HG03097 (cell line): ENCODE data around the gene CRYBG3.
"Not testable (repeated sequence)": the region's sequence is repeated elsewhere in the genome, so short reads cannot be mapped to it uniquely, and the experiment has no call there.

Experiments
- ATAC-seq: cut with Tn5 transposase; IDR thresholded peaks from one replicate; pipeline ENCODE4 v1.9.1; 2021; ENCODE audit not compliant: unreplicated experiment, low FRiP score

Gene CRYBG3

GRCh38 chr3:97895216-97895615 lies 73.4 kb downstream of the CRYBG3 start:
- ATAC-seq: no peak

DNA sequence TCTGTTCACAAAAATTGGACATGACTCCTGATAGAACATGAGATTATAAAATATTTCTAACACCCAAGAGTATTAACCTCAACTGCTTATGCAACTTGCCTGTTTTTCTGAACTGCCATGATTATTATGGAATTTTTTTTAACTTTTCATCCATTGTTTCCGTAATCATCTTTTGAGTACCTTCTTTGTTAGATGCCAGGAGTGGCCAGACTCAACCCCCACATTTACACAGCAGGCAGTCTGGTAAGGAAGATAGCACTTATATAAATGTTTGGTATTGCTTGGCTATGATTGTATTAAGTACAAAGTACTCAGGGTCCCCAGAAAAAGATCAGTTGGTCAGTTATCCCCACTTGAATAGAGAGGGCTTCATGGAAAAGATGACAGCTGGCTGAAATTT lies 74.3 kb downstream of the CRYBG3 start:
- ATAC-seq: no peak

DNA sequence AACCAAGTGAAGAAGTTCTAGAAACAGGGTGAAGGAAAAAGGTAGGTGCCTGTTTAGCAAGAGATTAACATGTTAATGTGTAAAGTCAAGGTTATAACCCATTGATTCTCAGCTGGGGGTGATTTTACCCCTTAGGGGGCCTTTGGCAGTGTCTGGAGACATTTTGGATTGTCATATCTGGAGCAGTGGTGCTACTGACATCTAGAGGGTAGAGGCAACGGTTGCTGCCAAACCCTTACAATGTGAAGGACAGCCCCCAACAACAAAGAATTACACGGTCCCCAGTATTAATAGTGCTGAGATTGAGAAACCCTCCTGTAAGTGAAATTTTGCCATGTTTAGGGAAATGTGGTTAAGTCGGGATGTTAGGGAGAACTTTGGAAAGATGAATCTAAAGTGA lies 74.7 kb downstream of the CRYBG3 start:
- no peak for ATAC-seq

- no peak for ATAC-seq
Observed at GRCh38 chr3:97899331-97899730, 77.5 kb downstream of the CRYBG3 start.

DNA sequence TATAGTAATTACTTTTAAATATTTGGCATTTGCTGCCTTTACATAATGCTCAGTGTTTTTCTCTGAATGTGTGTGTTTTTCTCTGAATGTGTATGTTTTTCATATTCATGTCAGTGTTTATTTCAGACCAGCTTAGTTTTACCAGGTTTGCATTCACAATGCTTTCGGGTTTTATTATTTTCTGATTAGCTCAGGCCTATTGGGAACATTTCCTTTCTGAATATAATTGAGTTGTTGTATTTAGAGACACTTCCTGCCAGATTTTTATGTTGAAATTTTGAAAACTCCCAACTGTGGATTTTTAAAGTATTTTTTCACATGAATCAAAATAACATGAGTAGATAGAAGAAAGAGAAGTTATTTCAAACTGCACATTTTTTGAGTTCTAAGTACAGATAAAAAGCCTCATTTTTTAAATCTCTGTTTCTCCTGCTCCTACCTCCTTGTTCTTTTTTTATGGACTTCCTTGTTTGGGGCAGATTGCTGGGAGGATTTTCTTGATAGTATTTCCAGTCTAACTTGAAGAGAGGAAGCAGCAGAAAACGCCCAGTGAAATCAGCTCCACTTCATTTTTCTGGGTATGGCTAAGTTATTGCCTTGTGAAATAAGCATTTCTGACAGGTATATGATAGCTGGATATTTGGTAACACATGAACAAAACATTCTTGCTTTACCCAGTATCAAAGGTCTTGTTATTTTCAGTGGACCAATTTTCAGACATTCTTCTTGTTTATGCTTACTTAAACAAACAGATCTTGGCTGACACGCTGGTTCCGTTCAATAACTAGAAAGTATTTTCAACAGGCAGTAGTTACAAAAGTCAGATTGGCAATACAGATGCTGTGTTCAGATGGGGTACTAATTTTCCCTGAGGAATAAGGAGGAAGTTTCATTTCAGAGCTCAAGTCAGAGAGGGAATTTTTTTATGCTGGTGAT lies 79.8 kb downstream of the CRYBG3 start:
- no peak for ATAC-seq

DNA sequence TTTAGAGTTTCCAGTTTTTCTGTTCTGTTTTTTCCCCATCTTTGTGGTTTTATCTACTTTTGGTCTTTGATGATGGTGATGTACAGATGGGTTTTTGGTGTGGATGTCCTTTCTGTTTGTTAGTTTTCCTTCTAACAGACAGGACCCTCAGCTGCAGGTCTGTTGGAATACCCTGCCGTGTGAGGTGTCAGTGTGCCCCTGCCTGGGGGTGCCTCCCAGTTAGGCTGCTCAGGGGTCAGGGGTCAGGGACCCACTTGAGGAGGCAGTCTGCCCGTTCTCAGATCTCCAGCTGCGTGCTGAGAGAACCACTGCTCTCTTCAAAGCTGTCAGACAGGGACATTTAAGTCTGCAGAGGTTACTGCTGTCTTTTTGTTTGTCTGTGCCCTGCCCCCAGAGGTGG lies 88.0 kb downstream of the CRYBG3 start:
- not testable (repeated sequence) for ATAC-seq

- not testable (repeated sequence) for ATAC-seq
Observed at GRCh38 chr3:97910236-97910831, 88.5 kb downstream of the CRYBG3 start.

GRCh38 chr3:97910931-97911351 lies 89.1 kb downstream of the CRYBG3 start:
- no peak for ATAC-seq

GRCh38 chr3:97911459-97911858 lies 89.6 kb downstream of the CRYBG3 start:
- no peak for ATAC-seq

DNA sequence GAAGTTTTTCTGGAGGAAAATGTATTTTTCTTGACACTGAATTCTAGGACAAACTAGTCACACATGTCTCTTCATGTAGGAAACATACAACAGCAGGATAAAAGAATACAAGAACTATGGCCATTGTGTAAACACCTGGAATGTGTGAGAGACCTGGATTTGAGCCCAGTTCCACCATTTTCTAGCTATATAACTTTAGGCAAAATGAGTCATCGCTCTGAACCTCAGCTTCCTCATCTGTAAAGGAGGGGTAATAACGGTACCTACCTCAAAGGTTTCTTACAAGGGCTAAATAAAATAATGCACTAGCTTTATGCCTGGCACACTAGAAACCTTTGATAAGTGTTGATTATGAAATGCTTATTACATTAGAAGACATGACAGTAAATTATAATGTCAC lies 92.6 kb downstream of the CRYBG3 start:
- ATAC-seq: no peak

- no peak for ATAC-seq
Observed at GRCh38 chr3:97916576-97916975, 94.8 kb downstream of the CRYBG3 start.

DNA sequence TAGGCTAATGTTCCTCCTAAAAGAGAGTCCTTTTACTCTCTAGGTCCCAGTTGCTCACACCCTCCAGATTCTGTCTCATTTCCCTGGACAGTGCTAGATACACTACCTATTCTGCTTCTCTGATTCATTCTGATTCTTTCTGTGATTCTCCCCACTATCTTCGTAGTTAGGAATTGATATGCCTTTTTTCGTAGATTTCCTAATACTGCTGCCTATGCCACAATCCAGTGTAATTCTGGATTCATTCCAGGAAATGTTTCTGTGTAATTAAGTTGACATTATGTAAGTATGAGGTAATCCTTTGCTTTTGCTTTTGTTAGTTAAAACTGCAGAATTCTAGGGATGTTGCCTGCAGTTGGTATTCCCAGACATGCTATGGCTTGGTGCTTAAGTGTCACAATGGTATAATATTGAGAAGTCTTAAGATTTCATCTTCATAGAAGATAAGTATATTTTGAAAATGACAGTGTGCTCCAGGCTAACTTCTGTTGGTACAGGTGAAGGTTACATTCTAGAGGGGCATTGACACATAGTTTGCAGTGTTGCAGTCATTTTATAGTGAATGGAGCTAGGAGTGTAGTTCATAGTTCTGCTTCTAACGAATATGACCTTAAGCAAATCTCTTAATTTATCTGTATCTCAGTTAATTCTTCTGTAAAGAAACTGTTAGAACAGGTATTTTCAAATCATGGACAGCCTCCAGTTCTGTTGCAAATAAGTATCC lies 96.2 kb downstream of the CRYBG3 start:
- ATAC-seq: no peak

- no peak for ATAC-seq
Observed at GRCh38 chr3:97927704-97928103, 105.9 kb downstream of the CRYBG3 start.

DNA sequence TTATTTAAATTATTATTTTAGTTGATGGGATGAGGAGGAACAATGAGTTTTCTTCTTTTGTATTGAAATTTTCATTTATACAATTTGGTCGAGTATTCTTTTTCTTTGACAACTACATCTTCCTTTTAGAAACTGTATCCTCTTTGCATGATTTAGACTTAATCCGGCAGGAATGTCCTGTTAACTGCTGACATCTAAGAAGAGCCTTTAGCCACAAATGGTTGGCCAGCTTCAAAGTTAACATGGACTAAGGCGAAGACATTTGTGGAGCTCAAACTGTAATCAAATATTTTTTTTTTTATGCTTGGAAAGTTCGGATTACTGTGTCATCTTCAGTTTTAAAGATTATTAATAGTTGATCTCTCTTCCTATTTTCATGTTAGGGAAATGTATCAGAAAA lies 107.2 kb downstream of the CRYBG3 start:
- ATAC-seq: no peak

DNA sequence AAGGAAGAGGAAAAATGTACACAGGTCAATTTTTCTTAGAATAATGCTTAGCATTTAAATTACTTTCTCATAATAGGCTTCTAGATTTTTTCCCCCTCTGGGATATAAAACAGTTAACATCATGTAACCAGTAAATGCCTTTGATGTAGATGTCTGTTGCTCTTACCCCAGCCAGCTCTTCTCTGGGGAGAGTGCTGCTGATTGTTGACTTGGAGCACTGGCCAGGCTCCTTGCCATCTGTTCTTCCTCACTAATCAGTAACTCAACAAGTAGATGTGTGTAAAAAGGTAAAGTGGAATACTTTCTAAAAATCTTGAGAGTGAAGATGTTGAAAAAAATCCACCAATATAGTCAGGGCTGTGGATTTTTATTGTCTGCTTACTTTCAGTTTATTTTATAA lies 108.2 kb downstream of the CRYBG3 start:
- ATAC-seq: no peak

DNA sequence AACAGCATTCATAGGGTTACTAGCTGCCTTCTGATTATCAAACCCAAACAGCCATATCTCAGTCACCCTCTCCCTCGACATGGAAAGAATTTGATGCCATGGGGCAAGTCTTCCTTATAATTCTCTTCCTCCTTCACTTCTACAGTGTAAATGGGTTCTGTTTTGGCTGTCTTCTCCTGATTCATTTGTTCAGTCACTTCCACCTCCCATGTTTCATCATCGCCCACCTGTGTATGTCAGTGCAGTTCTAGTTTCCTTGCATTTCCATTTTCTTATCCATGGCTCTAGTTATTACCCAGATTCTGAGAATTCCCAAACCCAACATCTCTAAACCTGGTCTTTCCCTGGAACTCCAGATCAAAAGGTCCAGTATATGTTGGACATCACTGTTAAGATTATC lies 109.4 kb downstream of the CRYBG3 start:
- ATAC-seq: no peak

DNA sequence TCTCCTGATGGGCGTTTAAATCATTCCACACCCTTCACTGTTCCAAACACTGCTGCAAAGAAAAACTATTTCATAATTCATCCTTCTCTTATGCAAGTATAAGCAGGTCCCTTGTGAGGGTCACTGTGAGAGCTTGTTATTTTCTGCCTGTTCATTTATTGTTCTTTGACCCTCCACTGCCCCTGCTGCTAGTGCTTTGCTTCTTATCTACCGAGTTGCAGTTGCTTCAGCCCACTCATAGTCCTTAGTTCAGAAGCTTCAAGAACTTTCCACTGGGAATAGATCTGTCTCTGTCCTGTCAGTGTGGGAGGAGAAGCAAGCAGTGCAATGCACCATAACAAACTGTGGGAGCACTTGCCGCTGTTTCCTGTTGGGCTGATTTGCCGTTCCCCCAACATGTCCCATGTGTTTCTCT lies 110.6 kb downstream of the CRYBG3 start:
- ATAC-seq: no peak

DNA sequence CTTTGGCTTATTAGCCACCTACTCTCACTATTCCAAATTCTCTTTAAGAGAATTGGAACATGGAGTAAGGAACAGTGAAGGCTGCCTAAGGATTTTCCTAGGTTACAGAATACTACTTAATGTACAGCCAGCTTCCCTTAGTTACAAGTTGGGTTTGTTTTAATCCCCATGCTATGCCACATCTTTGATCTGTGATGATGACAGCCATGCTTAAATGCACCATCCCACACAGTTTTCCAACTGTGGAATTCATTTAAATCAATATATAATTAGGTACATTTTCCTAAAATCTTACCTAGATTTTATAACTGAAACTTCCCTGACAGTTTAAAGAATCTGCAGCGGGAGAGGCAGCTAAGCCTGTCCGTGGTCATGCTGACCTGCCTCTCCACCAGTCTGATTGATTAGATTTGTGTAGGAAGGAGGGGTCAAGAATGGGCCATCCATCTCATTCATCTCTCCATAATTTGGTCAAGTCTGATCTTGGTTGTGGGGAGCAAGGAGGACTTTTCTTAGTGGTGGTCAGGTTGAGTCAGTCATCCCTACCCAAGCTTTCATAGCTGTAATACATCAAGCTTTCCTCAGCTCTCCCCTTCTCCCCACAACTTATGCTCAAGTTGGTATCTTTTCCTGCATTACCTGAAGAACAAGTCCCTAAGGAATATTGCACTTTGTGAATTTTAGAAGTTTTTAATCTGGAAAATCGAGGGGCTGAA lies 113.3 kb downstream of the CRYBG3 start:
- no peak for ATAC-seq

GRCh38 chr3:97935842-97936241 lies 114.0 kb downstream of the CRYBG3 start:
- no peak for ATAC-seq

DNA sequence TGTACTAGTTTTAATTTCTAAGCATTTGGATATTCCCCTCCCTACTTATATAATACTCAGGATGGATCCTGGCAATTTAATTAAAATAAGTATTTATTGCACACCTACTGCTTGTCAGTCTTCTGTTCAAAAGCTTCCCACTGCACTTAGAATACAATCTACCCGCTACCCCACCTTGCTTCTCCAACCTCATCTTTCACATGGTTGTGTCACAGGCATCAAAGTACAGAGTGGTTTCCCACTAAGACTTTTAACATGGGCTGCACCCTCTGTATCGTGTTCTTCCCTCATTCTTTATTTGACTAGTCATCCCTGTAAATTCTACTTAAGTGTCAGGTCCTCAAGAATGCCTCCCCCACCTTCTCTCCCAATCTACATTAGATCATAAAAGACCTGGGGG lies 115.4 kb downstream of the CRYBG3 start:
- ATAC-seq: no peak

DNA sequence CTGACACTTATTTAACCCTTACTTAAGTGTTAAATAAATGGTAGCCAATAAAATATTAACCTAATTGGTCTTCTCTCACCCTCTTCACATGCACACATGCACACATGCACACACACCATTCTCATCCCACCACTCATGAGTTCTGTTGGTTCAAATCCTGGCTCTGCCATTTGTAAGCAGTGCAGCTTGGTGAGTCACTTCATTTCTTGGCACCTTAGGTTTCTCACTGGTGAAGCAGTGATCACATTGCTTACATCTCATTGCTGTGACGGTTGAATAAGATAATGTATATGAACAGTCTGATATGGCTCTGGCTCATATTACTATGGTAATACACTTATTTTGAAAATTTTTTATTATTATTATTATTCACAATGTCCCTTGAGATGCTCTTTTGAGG lies 116.6 kb downstream of the CRYBG3 start:
- ATAC-seq: no peak
